A549 (cell line): ENCODE results near the gene CARD14.

Source experiments
- ATOH8 ChIP-seq: fragments of 250-450 bp; sonication (Bioruptor Pico); IDR thresholded peaks from 2 replicates; pipeline ENCODE4 v1.5.0; 2020; ENCODE audit warnings: low read depth, mild to moderate bottlenecking, moderate library complexity
- CEBPB ChIP-seq, 2 experiments: fragments of >200 bp in 1 of 2; sonication (Bioruptor Twin) in 1 of 2; formaldehyde crosslinking in 1 of 2; IDR thresholded peaks; 2 replicates each; pipeline ENCODE4 v1.6.1; 2012 to 2016
- EHMT2 ChIP-seq: fragments of 200-600 bp; sonication (generic); IDR thresholded peaks from 2 replicates; pipeline ENCODE4 v1.6.1; 2016; ENCODE audit warnings: antibody characterized with exemption, low read depth, mild to moderate bottlenecking, moderate library complexity
- POLR2A ChIP-seq: IDR thresholded peaks from 2 replicates; pipeline ENCODE4 v1.6.1; 2012; ENCODE audit warnings: mild to moderate bottlenecking, low read length
- RAD21 ChIP-seq, 2 experiments: fragments of >200 bp in 1 of 2; sonication (Bioruptor Twin) in 1 of 2; formaldehyde crosslinking in 1 of 2; IDR thresholded peaks in 1 of 2; conservative IDR thresholded peaks in 1 of 2; 2 replicates in 1 of 2; 3 replicates in 1 of 2; pipeline ENCODE4 v1.6.1; 2012 to 2018; ENCODE audit warnings: inconsistent platforms in 1 of 2
- RNF2 ChIP-seq: fragments of 200-600 bp; sonication (generic); IDR thresholded peaks from 2 replicates; pipeline ENCODE4 v1.6.1; 2016; ENCODE audit warnings: low read depth, mild to moderate bottlenecking, antibody characterized with exemption, moderate library complexity, borderline replicate concordance
- SREBF2 ChIP-seq: fragments of 450-650 bp; IDR thresholded peaks from 2 replicates; pipeline ENCODE4 v1.6.1; 2014; ENCODE audit warnings: mild to moderate bottlenecking, moderate library complexity
- TF ChIP-seq, protein P1 (sequence below): fragments of >200 bp; sonication (Bioruptor Twin); formaldehyde crosslinking; IDR thresholded peaks from 3 replicates; pipeline ENCODE4 v1.5.1; 2016

- TF ChIP-seq CEBPB (IDR thresholded peaks at IDR 0.05) (no peak), ATOH8 (CRISPR knock-in tag) (no peak), SREBF2 (no peak), EHMT2 (no peak), POLR2A (no peak), RAD21 (conservative IDR thresholded peaks at IDR 0.05 in 1 of 2, IDR thresholded peaks at IDR 0.05 in 1 of 2) (no peak), RNF2 (no peak)
- TF ChIP-seq, protein P1, sequence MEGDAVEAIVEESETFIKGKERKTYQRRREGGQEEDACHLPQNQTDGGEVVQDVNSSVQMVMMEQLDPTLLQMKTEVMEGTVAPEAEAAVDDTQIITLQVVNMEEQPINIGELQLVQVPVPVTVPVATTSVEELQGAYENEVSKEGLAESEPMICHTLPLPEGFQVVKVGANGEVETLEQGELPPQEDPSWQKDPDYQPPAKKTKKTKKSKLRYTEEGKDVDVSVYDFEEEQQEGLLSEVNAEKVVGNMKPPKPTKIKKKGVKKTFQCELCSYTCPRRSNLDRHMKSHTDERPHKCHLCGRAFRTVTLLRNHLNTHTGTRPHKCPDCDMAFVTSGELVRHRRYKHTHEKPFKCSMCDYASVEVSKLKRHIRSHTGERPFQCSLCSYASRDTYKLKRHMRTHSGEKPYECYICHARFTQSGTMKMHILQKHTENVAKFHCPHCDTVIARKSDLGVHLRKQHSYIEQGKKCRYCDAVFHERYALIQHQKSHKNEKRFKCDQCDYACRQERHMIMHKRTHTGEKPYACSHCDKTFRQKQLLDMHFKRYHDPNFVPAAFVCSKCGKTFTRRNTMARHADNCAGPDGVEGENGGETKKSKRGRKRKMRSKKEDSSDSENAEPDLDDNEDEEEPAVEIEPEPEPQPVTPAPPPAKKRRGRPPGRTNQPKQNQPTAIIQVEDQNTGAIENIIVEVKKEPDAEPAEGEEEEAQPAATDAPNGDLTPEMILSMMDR = no peak
Observed at GRCh38 chr17:80205811-80206210, 36.0 kb downstream of the CARD14 start.
